Sigmoid colon (tissue), 7 donors: ENCODE results near the gene GBGT1. TPM values are rescaled to one million over a fixed set of nuclear protein-coding genes. Genes with fewer than 3 reads are reported as not detected.
"Not testable (repeated sequence)": the region's sequence is repeated elsewhere in the genome, so short reads cannot be mapped to it uniquely, and the experiment has no call there.

Experiments used
- DNase-seq: peaks from one replicate; pipeline ENCODE4 v3.0.0-alpha.2; 2019
- H3K27ac ChIP-seq, 4 donors: fragments of 200-600 bp; sonication (generic); one replicate each; pipeline ENCODE4 v1.5.1; 2016 to 2019; ENCODE audit warnings: mild to moderate bottlenecking in 1 of 4
- H3K27me3 ChIP-seq, 3 donors: fragments of 200-600 bp; sonication (generic); one replicate each; pipeline ENCODE4 v1.5.1; 2019; ENCODE audit warnings: mild to moderate bottlenecking in 1 of 3
- H3K36me3 ChIP-seq, 4 donors: fragments of 200-600 bp; sonication (generic); one replicate each; pipeline ENCODE4 v1.5.1; 2016 to 2019
- H3K4me1 ChIP-seq, 4 donors: fragments of 200-600 bp; sonication (generic); one replicate each; pipeline ENCODE4 v1.5.1; 2017 to 2019
- H3K4me3 ChIP-seq, 4 donors: fragments of 200-600 bp; sonication (generic); one replicate each; pipeline ENCODE4 v1.5.1; 2017 to 2019; ENCODE audit warnings: mild to moderate bottlenecking in 2 of 4, moderate library complexity in 1 of 4
- H3K9me3 ChIP-seq, 4 donors: fragments of 200-600 bp in 3 of 4; sonication (generic) in 3 of 4; one replicate each; pipeline versions ENCODE4 v1.5.1 to v1.6.1; 2013 to 2019
- EP300 ChIP-seq, 4 donors: sonication (generic); formaldehyde crosslinking; IDR thresholded peaks; one replicate each; pipeline ENCODE4 v1.6.1; 2017; ENCODE audit warnings: antibody characterized with exemption in 4 of 4
- POLR2A ChIP-seq, 2 donors: fragments of 450-650 bp; IDR thresholded peaks; one replicate each; pipeline ENCODE4 v1.6.1; 2016; ENCODE audit warnings: antibody characterized with exemption in 2 of 2, mild to moderate bottlenecking in 2 of 2, moderate library complexity in 2 of 2
- POLR2AphosphoS5 ChIP-seq, 4 donors: sonication (generic); formaldehyde crosslinking; IDR thresholded peaks; one replicate each; pipeline ENCODE4 v1.6.1; 2017; ENCODE audit warnings: antibody characterized with exemption in 4 of 4
- WGBS, 2 donors: extraction: QIAGEN DNeasy Blood & Tissue Kit; methylation state at CpG; one replicate each; pipeline ENCODE4 v1.1.7; 2013; 5-methylcytosine and 5-hydroxymethylcytosine counted together
- intact Hi-C: fragments of 100-400 bp; cut with DNase I; formaldehyde crosslinking; loops from one replicate; pipeline ENCODE4 v1.15.1; 2023
- polyA plus RNA-seq, 3 donors: library from polyadenylated mRNA; stranded (reverse); fragments of 200-250 nt; gene quantifications; one replicate each; pipeline ENCODE4 v1.2.3, GENCODE V29; 2013
- total RNA-seq, 4 donors: library from RNA; depleted of rRNA; stranded (reverse); fragments of >200 nt; gene quantifications; one replicate each; pipeline ENCODE4 v1.1.0, GENCODE V29; 2016
- TF ChIP-seq, protein P1 (sequence below), 4 experiments: fragments of 450-650 bp in 3 of 4; fragments of 200-600 bp in 1 of 4; IDR thresholded peaks; one replicate each; pipeline ENCODE4 v1.5.1; 2016 to 2019; ENCODE audit warnings: antibody characterized with exemption in 4 of 4, mild to moderate bottlenecking in 3 of 4, moderate library complexity in 2 of 4
- donor health status: healthy with polysubstance abuse.
- donor health status: Bipolar disorder and iron deficiency.
- donor health status: healthy.

Gene GBGT1
- total and polyA plus RNA-seq, 7 donors, result 4.2 to 31.1 (median 9.9) TPM

DNA sequence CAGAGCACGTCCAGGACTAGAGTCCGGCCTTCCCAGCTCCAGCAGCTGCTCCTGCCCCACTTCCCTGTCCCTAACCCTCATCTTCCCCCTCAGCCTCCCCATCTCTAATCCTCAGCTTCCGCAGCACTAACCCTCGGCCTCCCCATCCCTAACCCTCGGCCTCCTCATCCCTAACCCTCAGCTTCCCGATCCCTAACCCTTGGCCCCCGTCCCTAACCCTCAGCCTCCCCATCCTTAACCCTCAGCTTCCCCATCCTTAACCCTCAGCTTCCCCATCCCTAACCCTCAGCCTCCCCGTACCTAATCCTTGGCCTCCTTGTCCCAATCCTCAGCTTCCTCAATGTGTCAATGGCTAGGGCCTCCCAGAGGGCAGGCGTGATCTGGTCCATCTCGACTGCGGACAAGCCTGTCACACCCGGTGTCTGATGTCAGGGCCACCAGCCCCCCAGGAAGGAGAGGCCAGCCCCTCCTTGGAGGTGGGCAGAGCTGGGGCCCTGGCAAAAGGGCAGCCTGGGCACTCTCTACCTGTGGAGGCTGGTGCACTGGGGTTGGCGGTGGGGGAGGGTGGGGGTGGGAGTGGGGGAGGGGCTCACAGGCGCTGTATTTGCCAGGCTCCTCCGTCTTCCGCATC lies 43.9 kb upstream of the GBGT1 start:
- peaks cover 0 to 23% (median 0%) of the 10 kb centered on the region in 3 donors for H3K27me3 ChIP-seq
- intact Hi-C loops, result no loop called here
- TF ChIP-seq EP300 (IDR thresholded peaks at IDR 0.05) (no peak), POLR2A (IDR thresholded peaks at IDR 0.05) (no peak), POLR2AphosphoS5 (IDR thresholded peaks at IDR 0.05) (no peak)
- TF ChIP-seq, protein P1, sequence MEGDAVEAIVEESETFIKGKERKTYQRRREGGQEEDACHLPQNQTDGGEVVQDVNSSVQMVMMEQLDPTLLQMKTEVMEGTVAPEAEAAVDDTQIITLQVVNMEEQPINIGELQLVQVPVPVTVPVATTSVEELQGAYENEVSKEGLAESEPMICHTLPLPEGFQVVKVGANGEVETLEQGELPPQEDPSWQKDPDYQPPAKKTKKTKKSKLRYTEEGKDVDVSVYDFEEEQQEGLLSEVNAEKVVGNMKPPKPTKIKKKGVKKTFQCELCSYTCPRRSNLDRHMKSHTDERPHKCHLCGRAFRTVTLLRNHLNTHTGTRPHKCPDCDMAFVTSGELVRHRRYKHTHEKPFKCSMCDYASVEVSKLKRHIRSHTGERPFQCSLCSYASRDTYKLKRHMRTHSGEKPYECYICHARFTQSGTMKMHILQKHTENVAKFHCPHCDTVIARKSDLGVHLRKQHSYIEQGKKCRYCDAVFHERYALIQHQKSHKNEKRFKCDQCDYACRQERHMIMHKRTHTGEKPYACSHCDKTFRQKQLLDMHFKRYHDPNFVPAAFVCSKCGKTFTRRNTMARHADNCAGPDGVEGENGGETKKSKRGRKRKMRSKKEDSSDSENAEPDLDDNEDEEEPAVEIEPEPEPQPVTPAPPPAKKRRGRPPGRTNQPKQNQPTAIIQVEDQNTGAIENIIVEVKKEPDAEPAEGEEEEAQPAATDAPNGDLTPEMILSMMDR (IDR thresholded peaks at IDR 0.05), result no peak
- no peaks in the 10 kb centered on the region for H3K36me3 ChIP-seq
- H3K4me1 ChIP-seq, result no peaks in the 10 kb centered on the region
- 85 to 87% methylated on average over 16 of the region's 16 CpGs for WGBS, 2 donors
- peaks cover 0 to 6% (median 1%) of the 10 kb centered on the region in 4 donors for H3K9me3 ChIP-seq
- peak; percentile 19 for DNase-seq
- H3K27ac ChIP-seq, result no peak overlapping the region
- no peak overlapping the region for H3K4me3 ChIP-seq

DNA sequence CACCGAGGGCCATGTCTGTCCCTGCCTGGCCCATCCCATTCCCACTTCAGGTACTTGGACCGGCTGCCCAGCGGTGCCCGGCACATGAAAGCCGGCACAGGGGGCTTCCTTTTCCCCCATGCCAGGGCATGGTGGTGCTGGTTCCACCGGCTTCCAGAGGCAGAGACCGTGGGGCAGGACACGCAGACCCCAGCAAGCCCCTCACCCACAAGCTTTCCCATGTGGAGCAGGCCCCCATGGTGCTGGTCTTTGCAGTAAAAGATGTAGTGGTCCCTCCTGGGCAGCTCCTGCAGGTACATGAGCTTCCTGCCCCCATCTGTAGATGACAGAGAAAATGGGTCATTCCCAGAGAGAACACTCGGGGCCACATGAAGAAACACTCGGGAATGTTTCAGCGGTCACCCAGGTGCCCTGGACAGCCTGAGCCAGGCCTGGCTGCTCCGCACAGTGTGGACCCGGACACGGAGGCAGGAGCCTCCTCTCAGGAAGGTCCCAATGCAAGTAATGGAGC lies 43.4 kb upstream of the GBGT1 start:
- H3K36me3 ChIP-seq, result no peaks in the 10 kb centered on the region
- H3K4me1 ChIP-seq, result no peaks in the 10 kb centered on the region
- no peak overlapping the region for H3K4me3 ChIP-seq
- intact Hi-C loops, result no loop called here
- peaks cover 0 to 6% (median 1%) of the 10 kb centered on the region in 4 donors for H3K9me3 ChIP-seq
- TF ChIP-seq POLR2AphosphoS5 (IDR thresholded peaks at IDR 0.05) (no peak), POLR2A (IDR thresholded peaks at IDR 0.05) (no peak), EP300 (IDR thresholded peaks at IDR 0.05) (no peak)
- TF ChIP-seq, protein P1 (IDR thresholded peaks at IDR 0.05), result no peak
- peaks cover 0 to 25% (median 0%) of the 10 kb centered on the region in 3 donors for H3K27me3 ChIP-seq
- DNase-seq, result peak; percentile 30
- 83 to 91% methylated on average over 14 of the region's 14 CpGs for WGBS, 2 donors
- no peak overlapping the region for H3K27ac ChIP-seq

DNA sequence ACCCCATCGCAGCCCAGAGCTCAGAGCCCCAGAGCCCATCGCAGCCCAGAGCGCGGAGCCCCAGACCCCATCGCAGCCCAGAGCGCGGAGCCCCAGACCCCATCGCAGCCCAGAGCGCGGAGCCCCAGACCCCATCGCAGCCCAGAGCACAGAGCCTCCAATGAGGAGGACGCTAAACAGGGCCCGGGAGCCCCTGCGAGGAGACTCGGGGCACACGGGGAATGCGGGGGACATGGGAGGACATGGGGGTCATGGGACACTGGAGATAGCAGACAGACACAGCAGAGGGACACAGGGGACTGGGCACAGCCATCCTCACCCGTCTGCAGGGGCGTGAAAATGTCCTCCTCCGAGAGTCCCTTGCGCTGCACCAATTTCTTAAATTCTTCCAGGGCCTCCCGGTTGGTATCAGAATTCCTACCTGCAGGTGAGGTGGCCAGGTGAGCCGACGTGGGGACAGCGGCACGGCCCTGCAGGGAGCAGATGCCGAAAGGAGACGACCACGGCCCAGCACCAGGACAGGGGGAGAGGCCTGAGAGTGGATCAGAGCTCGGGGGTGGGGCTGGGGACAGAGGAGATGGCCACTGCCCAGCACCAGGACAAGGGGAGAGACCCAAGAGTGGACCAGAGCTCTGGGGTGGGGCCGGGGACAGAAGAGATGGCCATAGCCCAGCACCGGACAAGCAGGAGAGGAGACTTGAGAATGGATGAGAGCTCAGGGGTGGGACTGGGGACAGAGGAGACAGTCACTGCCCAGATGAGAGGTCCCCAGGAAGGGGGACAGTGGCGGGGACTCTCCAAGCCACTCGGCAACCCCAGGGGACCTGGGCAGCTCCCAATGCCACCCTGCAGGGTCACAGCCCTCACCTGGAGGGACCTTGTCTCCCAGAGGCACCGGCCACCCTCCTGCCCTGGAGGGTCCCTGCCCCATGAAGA lies 42.5 kb upstream of the GBGT1 start:
- intact Hi-C loops, result no loop called here
- peak; percentile 50 for DNase-seq
- H3K27ac ChIP-seq, result no peak overlapping the region
- H3K36me3 ChIP-seq, result no peaks in the 10 kb centered on the region
- H3K9me3 ChIP-seq, result peaks cover 0 to 2% (median 0%) of the 10 kb centered on the region in 4 donors
- TF ChIP-seq, protein P1 (IDR thresholded peaks at IDR 0.05), result no peak
- no peak for TF ChIP-seq POLR2A (IDR thresholded peaks at IDR 0.05)
- TF ChIP-seq POLR2AphosphoS5 (IDR thresholded peaks at IDR 0.05), result no peak
- no peak for TF ChIP-seq EP300 (IDR thresholded peaks at IDR 0.05)
- H3K27me3 ChIP-seq, result peaks cover 0 to 22% (median 0%) of the 10 kb centered on the region in 3 donors
- WGBS, 2 donors, result 82 to 86% methylated on average over 35 of the region's 35 CpGs
- H3K4me3 ChIP-seq, result no peak overlapping the region
- H3K4me1 ChIP-seq, result no peaks in the 10 kb centered on the region

DNA sequence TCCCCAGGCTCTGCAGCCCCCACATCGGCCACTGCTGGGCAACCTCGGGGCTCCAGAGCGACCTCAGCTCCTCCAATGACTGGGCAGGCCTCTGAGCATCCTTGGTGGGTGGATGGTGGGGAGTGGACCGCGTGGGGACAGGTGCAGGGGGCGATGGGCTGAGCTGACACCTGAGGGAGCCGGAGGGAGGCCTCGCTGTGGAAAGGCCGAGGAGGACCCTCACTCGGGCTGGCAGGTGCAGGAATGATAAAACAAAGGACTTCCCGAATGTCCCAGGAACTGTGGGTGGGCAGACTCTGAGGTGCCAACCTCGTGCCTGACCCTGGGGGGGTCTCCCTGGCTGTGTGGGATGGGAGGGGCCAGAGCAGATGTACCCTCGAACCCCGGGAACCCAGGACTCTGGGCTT lies 41.8 kb upstream of the GBGT1 start:
- H3K4me3 ChIP-seq, DNase-seq, H3K9me3 ChIP-seq, H3K27ac ChIP-seq, H3K4me1 ChIP-seq, H3K36me3 ChIP-seq, intact Hi-C loops: not testable (repeated sequence)
- 79 to 82% methylated on average over 14 of the region's 14 CpGs for WGBS, 2 donors
- H3K27me3 ChIP-seq, result peaks cover 0 to 24% (median 0%) of the 10 kb centered on the region in 3 donors

DNA sequence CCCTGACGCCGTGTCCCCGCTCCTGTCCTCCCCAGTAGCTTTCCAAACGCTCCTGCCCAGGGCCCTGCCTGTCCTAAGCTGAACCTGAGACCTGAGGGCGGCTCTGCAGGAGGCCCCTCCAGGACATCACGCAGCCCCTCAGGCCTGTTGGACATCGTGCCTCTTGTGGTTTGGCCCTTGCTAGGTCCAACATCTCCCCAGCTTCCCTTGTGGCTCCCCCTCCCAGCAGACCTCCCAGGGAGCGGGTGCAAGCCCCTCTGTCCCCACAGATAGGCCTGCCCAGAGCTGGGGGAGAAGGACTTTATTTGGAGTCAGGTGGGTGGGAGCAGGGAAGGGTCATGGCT lies 41.3 kb upstream of the GBGT1 start:
- no peaks in the 10 kb centered on the region for H3K4me1 ChIP-seq
- no peaks in the 10 kb centered on the region for H3K9me3 ChIP-seq
- TF ChIP-seq, protein P1 (IDR thresholded peaks at IDR 0.05), result no peak
- TF ChIP-seq POLR2AphosphoS5 (IDR thresholded peaks at IDR 0.05), result no peak
- no peak for TF ChIP-seq POLR2A (IDR thresholded peaks at IDR 0.05)
- TF ChIP-seq EP300 (IDR thresholded peaks at IDR 0.05), result no peak
- H3K4me3 ChIP-seq, result no peak overlapping the region
- 80 to 91% methylated on average over 8 of the region's 8 CpGs for WGBS, 2 donors
- H3K36me3 ChIP-seq, result no peaks in the 10 kb centered on the region
- intact Hi-C loops, result no loop called here
- no peak for DNase-seq
- no peak overlapping the region for H3K27ac ChIP-seq
- peaks cover 0 to 24% (median 0%) of the 10 kb centered on the region in 3 donors for H3K27me3 ChIP-seq
